ENCODE measurements around the gene PDCD10.

The PDCD10 gene

GRCh38 chr3:167731393-167731792 lies 3.3 kb downstream of the PDCD10 start:
- no peaks in the 10 kb centered on the region for H3K9me3 ChIP-seq (ENCODE audit: control insufficient read depth, low read length)
- H3K27me3 ChIP-seq (ENCODE audit: control insufficient read depth, insufficient read depth, low read length) = no peaks in the 10 kb centered on the region
- H3K36me3 ChIP-seq (ENCODE audit: control insufficient read depth, insufficient read depth, low read length) = no peaks in the 10 kb centered on the region
- peaks cover 19% of the 10 kb centered on the region for H3K4me1 ChIP-seq (ENCODE audit: control insufficient read depth, insufficient read depth, low read length)
- H3K9ac ChIP-seq (ENCODE audit: low read length) = no peak overlapping the region
- H3K4me3 ChIP-seq (ENCODE audit: low read length) = no peak overlapping the region

- H3K36me3 ChIP-seq (ENCODE audit: control insufficient read depth, insufficient read depth, low read length) = no peaks in the 10 kb centered on the region
Observed at GRCh38 chr3:167729591-167729990, 5.1 kb downstream of the PDCD10 start.

GRCh38 chr3:167728632-167729323 lies 5.9 kb downstream of the PDCD10 start:
- no peaks in the 10 kb centered on the region for H3K9me3 ChIP-seq (ENCODE audit: control insufficient read depth, low read length)
- no peaks in the 10 kb centered on the region for H3K36me3 ChIP-seq (ENCODE audit: control insufficient read depth, insufficient read depth, low read length)
- H3K4me1 ChIP-seq (ENCODE audit: control insufficient read depth, insufficient read depth, low read length) = peaks cover 19% of the 10 kb centered on the region
- H3K27me3 ChIP-seq (ENCODE audit: control insufficient read depth, insufficient read depth, low read length) = no peaks in the 10 kb centered on the region
- H3K9ac ChIP-seq (ENCODE audit: low read length) = no peak overlapping the region
- H3K4me3 ChIP-seq (ENCODE audit: low read length) = no peak overlapping the region

More at GRCh38 chr3:167729591-167729990, 5.1 kb downstream of the PDCD10 start:
- H3K9ac ChIP-seq (ENCODE audit: low read length) = no peak overlapping the region
- H3K9me3 ChIP-seq (ENCODE audit: control insufficient read depth, low read length) = no peaks in the 10 kb centered on the region
- no peak overlapping the region for H3K4me3 ChIP-seq (ENCODE audit: low read length)
- no peaks in the 10 kb centered on the region for H3K27me3 ChIP-seq (ENCODE audit: control insufficient read depth, insufficient read depth, low read length)
- peaks cover 19% of the 10 kb centered on the region for H3K4me1 ChIP-seq (ENCODE audit: control insufficient read depth, insufficient read depth, low read length)

- no peak overlapping the region for H3K9ac ChIP-seq (ENCODE audit: low read length)
- H3K4me1 ChIP-seq (ENCODE audit: control insufficient read depth, insufficient read depth, low read length) = peaks cover 19% of the 10 kb centered on the region
- H3K4me3 ChIP-seq (ENCODE audit: low read length) = no peak overlapping the region
- H3K36me3 ChIP-seq (ENCODE audit: control insufficient read depth, insufficient read depth, low read length) = no peaks in the 10 kb centered on the region
- H3K9me3 ChIP-seq (ENCODE audit: control insufficient read depth, low read length) = no peaks in the 10 kb centered on the region
- H3K27me3 ChIP-seq (ENCODE audit: control insufficient read depth, insufficient read depth, low read length) = no peaks in the 10 kb centered on the region
Observed at GRCh38 chr3:167728176-167728575, 6.5 kb downstream of the PDCD10 start.

- no peaks in the 10 kb centered on the region for H3K36me3 ChIP-seq (ENCODE audit: control insufficient read depth, insufficient read depth, low read length)
- H3K27me3 ChIP-seq (ENCODE audit: control insufficient read depth, insufficient read depth, low read length) = no peaks in the 10 kb centered on the region
- H3K4me1 ChIP-seq (ENCODE audit: control insufficient read depth, insufficient read depth, low read length) = peaks cover 12% of the 10 kb centered on the region
Observed at GRCh38 chr3:167723872-167724271, 10.8 kb downstream of the PDCD10 start.

GRCh38 chr3:167723025-167723512 lies 11.6 kb downstream of the PDCD10 start:
- Histone ChIP-seq H3K4me1 (ENCODE audit: control insufficient read depth, insufficient read depth, low read length) (peaks cover 12% of the 10 kb centered on the region), H3K4me3 (ENCODE audit: low read length) (no peak overlapping the region), H3K27me3 (ENCODE audit: control insufficient read depth, insufficient read depth, low read length) (no peaks in the 10 kb centered on the region), H3K9ac (ENCODE audit: low read length) (no peak overlapping the region), H3K9me3 (ENCODE audit: control insufficient read depth, low read length) (no peaks in the 10 kb centered on the region), H3K36me3 (ENCODE audit: control insufficient read depth, insufficient read depth, low read length) (peaks cover 4% of the 10 kb centered on the region)

More at GRCh38 chr3:167723872-167724271, 10.8 kb downstream of the PDCD10 start:
- no peak overlapping the region for H3K9ac ChIP-seq (ENCODE audit: low read length)
- H3K9me3 ChIP-seq (ENCODE audit: control insufficient read depth, low read length) = no peaks in the 10 kb centered on the region
- H3K4me3 ChIP-seq (ENCODE audit: low read length) = no peak overlapping the region

GRCh38 chr3:167718582-167718981 lies 16.1 kb downstream of the PDCD10 start:
- no peaks in the 10 kb centered on the region for H3K27me3 ChIP-seq (ENCODE audit: control insufficient read depth, insufficient read depth, low read length)
- H3K9ac ChIP-seq (ENCODE audit: low read length) = no peak overlapping the region
- H3K36me3 ChIP-seq (ENCODE audit: control insufficient read depth, insufficient read depth, low read length) = peaks cover 4% of the 10 kb centered on the region
- H3K9me3 ChIP-seq (ENCODE audit: control insufficient read depth, low read length) = no peaks in the 10 kb centered on the region
- H3K4me3 ChIP-seq (ENCODE audit: low read length) = no peak overlapping the region
- no peaks in the 10 kb centered on the region for H3K4me1 ChIP-seq (ENCODE audit: control insufficient read depth, insufficient read depth, low read length)

GRCh38 chr3:167716920-167717319 lies 17.8 kb downstream of the PDCD10 start:
- Histone ChIP-seq H3K36me3 (ENCODE audit: control insufficient read depth, insufficient read depth, low read length) (peaks cover 4% of the 10 kb centered on the region), H3K9me3 (ENCODE audit: control insufficient read depth, low read length) (no peaks in the 10 kb centered on the region), H3K4me1 (ENCODE audit: control insufficient read depth, insufficient read depth, low read length) (no peaks in the 10 kb centered on the region), H3K9ac (ENCODE audit: low read length) (no peak overlapping the region), H3K4me3 (ENCODE audit: low read length) (no peak overlapping the region), H3K27me3 (ENCODE audit: control insufficient read depth, insufficient read depth, low read length) (no peaks in the 10 kb centered on the region)

- H3K9ac ChIP-seq (ENCODE audit: low read length) = no peak overlapping the region
- peaks cover 4% of the 10 kb centered on the region for H3K36me3 ChIP-seq (ENCODE audit: control insufficient read depth, insufficient read depth, low read length)
Observed at GRCh38 chr3:167714871-167715270, 19.8 kb downstream of the PDCD10 start.

GRCh38 chr3:167712445-167712844 lies 22.2 kb downstream of the PDCD10 start:
- Histone ChIP-seq H3K9ac (ENCODE audit: low read length) (no peak overlapping the region), H3K4me3 (ENCODE audit: low read length) (no peak overlapping the region), H3K9me3 (ENCODE audit: control insufficient read depth, low read length) (no peaks in the 10 kb centered on the region), H3K4me1 (ENCODE audit: control insufficient read depth, insufficient read depth, low read length) (no peaks in the 10 kb centered on the region), H3K27me3 (ENCODE audit: control insufficient read depth, insufficient read depth, low read length) (no peaks in the 10 kb centered on the region), H3K36me3 (ENCODE audit: control insufficient read depth, insufficient read depth, low read length) (no peaks in the 10 kb centered on the region)

More at GRCh38 chr3:167714871-167715270, 19.8 kb downstream of the PDCD10 start:
- Histone ChIP-seq H3K4me1 (ENCODE audit: control insufficient read depth, insufficient read depth, low read length) (no peaks in the 10 kb centered on the region), H3K9me3 (ENCODE audit: control insufficient read depth, low read length) (no peaks in the 10 kb centered on the region), H3K4me3 (ENCODE audit: low read length) (no peak overlapping the region), H3K27me3 (ENCODE audit: control insufficient read depth, insufficient read depth, low read length) (no peaks in the 10 kb centered on the region)

- Histone ChIP-seq H3K4me3 (ENCODE audit: low read length) (no peak overlapping the region), H3K9me3 (ENCODE audit: control insufficient read depth, low read length) (no peaks in the 10 kb centered on the region), H3K9ac (ENCODE audit: low read length) (no peak overlapping the region), H3K27me3 (ENCODE audit: control insufficient read depth, insufficient read depth, low read length) (no peaks in the 10 kb centered on the region), H3K36me3 (ENCODE audit: control insufficient read depth, insufficient read depth, low read length) (no peaks in the 10 kb centered on the region), H3K4me1 (ENCODE audit: control insufficient read depth, insufficient read depth, low read length) (no peaks in the 10 kb centered on the region)
Observed at GRCh38 chr3:167711439-167711838, 23.3 kb downstream of the PDCD10 start.

GRCh38 chr3:167710552-167710951 lies 24.1 kb downstream of the PDCD10 start:
- H3K4me3 ChIP-seq (ENCODE audit: low read length) = no peak overlapping the region
- H3K9me3 ChIP-seq (ENCODE audit: control insufficient read depth, low read length) = no peaks in the 10 kb centered on the region
- H3K36me3 ChIP-seq (ENCODE audit: control insufficient read depth, insufficient read depth, low read length) = no peaks in the 10 kb centered on the region
- H3K4me1 ChIP-seq (ENCODE audit: control insufficient read depth, insufficient read depth, low read length) = no peaks in the 10 kb centered on the region
- H3K9ac ChIP-seq (ENCODE audit: low read length) = no peak overlapping the region
- H3K27me3 ChIP-seq (ENCODE audit: control insufficient read depth, insufficient read depth, low read length) = no peaks in the 10 kb centered on the region

Measured in mucosa of stomach (tissue), 1 donor.